Lower leg skin (tissue), 3 donors: ENCODE data around the gene PTPN18.

Source experiments
- CTCF ChIP-seq, 3 donors: fragments of 450-650 bp; IDR thresholded peaks; one replicate each; pipeline ENCODE4 v1.5.1; 2016; ENCODE audit warnings: antibody characterized with exemption in 3 of 3, mild to moderate bottlenecking in 3 of 3, moderate library complexity in 2 of 3
- POLR2A ChIP-seq, 2 donors: fragments of 450-650 bp; IDR thresholded peaks; one replicate each; pipeline ENCODE4 v1.6.1; 2016 to 2017; ENCODE audit warnings: antibody characterized with exemption in 2 of 2, mild to moderate bottlenecking in 1 of 2, moderate library complexity in 1 of 2

- TF ChIP-seq CTCF (IDR thresholded peaks at IDR 0.05) (no peak), POLR2A (IDR thresholded peaks at IDR 0.05) (no peak)
Measured at GRCh38 chr2:130378206-130378897, 22.5 kb downstream of the PTPN18 start.
